HL-60/S4 treated with phorbol 12-myristate 13-acetate at 8.2 ng/mL for 4 days and 3 days (cell line): ENCODE results near the gene SFN.

Experiments
- in situ Hi-C: fragments of 300-500 bp; cut with MboI; formaldehyde crosslinking; loops from 2 replicates; pipeline ENCODE4 v1.15.0; 2022; ENCODE audit warnings: low sequenced_read_pairs

The SFN gene

DNA sequence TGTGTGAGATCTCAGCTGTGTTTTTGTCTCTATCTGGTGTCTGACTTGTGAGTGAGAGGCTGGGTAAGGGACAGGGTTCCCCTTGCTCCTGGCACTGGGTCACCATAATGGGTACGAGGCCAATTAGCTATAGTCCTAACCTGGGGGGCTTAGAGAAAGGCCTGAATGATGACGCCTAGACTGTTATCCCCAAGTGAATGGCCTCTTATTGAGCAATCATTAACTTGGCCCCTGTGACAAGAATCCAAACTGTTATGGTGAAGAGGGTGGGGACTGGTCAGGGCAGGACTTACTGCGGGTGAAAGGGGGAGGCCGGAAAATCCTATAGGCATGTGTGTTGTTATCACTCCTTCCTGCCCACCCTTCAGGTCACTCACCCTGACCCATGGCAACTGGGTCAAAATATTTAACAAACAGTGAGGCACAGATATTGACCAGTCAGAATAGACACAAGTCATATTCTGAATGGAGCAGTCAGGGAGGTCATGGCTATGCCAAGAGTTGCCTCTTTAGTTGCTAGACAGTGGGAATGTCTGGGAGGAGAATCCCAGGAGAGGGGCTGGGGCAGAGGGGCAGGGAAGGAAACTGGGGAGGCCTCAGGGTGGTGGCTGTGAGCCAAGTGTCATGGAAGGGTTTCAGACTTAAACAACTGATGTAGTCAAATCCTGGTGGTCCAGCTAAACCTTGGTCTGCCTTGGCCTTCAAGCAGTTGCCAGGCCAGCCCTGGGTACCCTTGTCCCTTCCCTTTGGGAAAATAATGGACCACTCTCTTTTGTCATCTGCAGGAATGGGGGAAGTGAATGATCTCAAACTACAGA, 47.6 kb downstream of the SFN start:
- in situ Hi-C loops: no loop called here

DNA sequence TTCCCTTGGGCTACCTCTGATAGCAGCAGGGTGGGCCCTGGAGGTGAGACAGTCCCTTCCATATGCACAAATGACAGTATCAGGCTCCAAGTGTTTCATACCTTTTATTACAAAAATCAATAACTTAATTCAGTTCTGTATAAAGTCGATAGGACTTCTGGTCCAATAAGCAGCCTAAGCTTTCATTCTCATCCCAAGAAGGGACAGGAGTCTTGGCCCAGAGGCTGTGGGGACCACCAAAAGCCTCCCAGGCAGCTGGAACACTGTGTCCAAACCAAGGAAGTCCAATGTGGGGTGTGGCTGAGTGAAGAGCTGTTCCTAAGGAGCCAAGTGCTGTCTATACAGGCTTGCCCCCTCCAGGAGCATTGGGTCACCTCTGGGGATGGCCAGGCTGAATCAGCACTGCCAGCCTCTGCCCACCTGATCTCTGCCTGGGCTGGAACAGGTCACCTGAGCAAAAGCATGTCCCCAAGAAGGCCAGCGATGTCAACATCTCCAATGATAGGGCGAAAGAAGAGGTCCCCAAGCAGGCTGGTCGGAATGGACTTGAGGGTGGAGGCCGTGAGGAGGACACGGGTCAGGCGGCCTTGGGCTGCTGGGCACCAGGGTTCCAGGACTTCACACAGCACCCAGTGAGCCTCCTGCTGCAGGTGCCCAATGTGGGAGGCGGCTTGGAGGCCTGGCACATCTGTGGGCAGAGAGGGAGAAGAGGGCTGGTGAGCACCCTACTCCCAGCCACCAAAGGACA, 48.6 kb downstream of the SFN start:
- in situ Hi-C loops: no loop called here

DNA sequence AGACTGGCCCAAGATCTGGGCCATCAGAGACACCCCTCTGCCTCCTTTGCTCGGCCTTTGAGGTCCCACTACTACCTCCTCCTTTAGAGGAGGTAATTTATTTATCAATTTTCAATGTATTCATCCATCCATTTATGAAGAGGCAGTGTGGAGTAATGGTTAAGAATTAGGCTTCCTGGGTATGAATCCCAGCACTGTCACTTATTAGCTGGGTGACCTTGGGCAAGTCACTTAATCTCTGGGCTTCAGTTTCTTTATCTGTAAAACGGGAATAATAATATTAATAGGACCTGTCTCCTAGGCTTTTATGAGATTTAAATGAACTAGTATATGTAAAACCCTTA, 49.2 kb downstream of the SFN start:
- in situ Hi-C loops: no loop called here

DNA sequence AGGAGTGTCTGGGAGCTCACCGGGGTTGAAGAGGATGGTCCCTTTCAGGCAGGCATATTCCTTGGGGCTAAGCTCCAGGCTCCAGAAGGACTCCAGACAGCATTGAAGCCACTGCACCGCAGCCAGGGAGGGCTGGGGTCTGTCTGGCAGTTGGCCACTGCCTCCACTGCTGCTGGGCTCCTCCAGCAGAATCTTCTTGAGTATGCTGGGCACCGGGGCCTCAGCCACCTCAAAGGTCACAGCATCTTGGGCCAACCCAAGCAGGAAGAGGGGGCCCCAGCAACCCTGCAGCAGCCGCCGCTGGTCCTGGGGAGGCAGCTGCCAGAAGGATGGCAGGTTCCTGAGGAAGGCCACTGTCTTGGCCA, 50.4 kb downstream of the SFN start:
- in situ Hi-C loops: no loop called here
